Measurements from ENCODE around the gene CLSTN1. TPM values are rescaled to one million over a fixed set of nuclear protein-coding genes. Genes with fewer than 3 reads are reported as not detected.

CLSTN1 gene
- total and polyA plus RNA-seq, 10 of the 15 experiments (the other 5 are each of a cell fraction or from before 2014, with no cell fraction given) = 2.7 to 64.4 (median 23.2) TPM

- TF ChIP-seq SIN3A (IDR thresholded peaks at IDR 0.05; ENCODE audit: low read depth, low read length) (no peak), STAT1 (conservative IDR thresholded peaks at IDR 0.05) (no peak), TCF7 (IDR thresholded peaks at IDR 0.05; ENCODE audit: borderline replicate concordance) (no peak), TCF3 (IDR thresholded peaks at IDR 0.05; ENCODE audit: borderline replicate concordance, insufficient read depth, low read depth, low read length) (no peak), ZNF274 (IDR thresholded peaks at IDR 0.05; ENCODE audit: insufficient read depth, insufficient read length) (no peak), PAX8 (IDR thresholded peaks at IDR 0.05) (no peak)
- TF ChIP-seq, protein P1, sequence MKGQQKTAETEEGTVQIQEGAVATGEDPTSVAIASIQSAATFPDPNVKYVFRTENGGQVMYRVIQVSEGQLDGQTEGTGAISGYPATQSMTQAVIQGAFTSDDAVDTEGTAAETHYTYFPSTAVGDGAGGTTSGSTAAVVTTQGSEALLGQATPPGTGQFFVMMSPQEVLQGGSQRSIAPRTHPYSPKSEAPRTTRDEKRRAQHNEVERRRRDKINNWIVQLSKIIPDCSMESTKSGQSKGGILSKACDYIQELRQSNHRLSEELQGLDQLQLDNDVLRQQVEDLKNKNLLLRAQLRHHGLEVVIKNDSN (IDR thresholded peaks at IDR 0.05; ENCODE audit: borderline replicate concordance, extremely low read length, insufficient read depth, low read depth, low read length) = no peak
These were observed 65.1 kb downstream of the CLSTN1 start (continued) for GRCh38 chr1:9758559-9759121.

DNA sequence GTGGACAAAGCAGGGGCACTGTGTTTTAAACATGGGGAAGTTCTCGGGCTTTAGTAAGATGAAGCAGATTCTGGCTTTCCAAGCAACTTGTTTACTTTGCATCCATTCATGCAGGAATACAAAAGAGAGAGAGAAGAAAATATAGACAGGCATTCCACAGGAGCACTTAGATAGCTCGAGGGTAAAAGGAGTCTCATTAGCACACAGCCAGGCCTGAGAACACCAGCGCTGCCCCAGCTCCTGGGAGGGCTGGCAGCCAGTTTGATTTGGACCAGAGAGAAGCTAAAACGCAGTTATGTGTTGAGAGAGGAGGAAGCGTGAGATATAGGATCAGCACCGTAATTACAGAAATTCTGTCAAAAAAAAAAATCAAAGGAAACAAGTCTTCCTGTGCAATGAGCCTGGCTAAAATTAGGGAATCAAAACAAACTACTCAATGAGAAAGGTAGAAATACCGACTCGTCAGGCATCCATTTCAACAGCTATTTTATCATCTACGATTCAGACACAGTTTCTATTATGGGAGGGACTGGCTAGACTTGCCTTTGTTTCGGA, 68.2 kb downstream of the CLSTN1 start:
- TF ChIP-seq BACH1 (IDR thresholded peaks at IDR 0.05; ENCODE audit: borderline replicate concordance) (no peak), CHD2 (IDR thresholded peaks at IDR 0.05; ENCODE audit: borderline replicate concordance, low read depth, low read length) (no peak), TAF1 (IDR thresholded peaks at IDR 0.05; ENCODE audit: borderline replicate concordance, low read depth, low read length) (no peak), E2F8 (IDR thresholded peaks at IDR 0.05; ENCODE audit: low read depth, partially characterized antibody) (no peak)
- TF ChIP-seq, protein P2, sequence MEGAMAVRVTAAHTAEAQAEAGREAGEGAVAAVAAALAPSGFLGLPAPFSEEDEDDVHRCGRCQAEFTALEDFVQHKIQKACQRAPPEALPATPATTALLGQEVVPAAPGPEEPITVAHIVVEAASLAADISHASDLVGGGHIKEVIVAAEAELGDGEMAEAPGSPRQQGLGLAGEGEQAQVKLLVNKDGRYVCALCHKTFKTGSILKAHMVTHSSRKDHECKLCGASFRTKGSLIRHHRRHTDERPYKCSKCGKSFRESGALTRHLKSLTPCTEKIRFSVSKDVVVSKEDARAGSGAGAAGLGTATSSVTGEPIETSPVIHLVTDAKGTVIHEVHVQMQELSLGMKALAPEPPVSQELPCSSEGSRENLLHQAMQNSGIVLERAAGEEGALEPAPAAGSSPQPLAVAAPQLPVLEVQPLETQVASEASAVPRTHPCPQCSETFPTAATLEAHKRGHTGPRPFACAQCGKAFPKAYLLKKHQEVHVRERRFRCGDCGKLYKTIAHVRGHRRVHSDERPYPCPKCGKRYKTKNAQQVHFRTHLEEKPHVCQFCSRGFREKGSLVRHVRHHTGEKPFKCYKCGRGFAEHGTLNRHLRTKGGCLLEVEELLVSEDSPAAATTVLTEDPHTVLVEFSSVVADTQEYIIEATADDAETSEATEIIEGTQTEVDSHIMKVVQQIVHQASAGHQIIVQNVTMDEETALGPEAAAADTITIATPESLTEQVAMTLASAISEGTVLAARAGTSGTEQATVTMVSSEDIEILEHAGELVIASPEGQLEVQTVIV (IDR thresholded peaks at IDR 0.05; ENCODE audit: borderline replicate concordance, partially characterized antibody) = no peak
- POLR2A ChIA-PET = interaction anchor here (0.8 kb wide), 1 partner anchor 23 kb away, joined by 3 read pairs; no protein-coding TSS in a partner anchor
- Histone ChIP-seq H3K4me1 (ENCODE audit: control insufficient read depth, insufficient read depth, low read length) (no peaks in the 10 kb centered on the region), H3K27me3 (replicated peaks in 1 of 2; ENCODE audit: control insufficient read depth in 2 of 2, insufficient read depth in 2 of 2, low read length in 1 of 2) (no peaks in the 10 kb centered on the region), H2AFZ (ENCODE audit: control insufficient read depth, low read depth, low read length) (no peak overlapping the region), H4K20me1 (ENCODE audit: control insufficient read depth, insufficient read depth) (no peaks in the 10 kb centered on the region), H3K4me2 (ENCODE audit: control insufficient read depth, insufficient read depth) (no peak overlapping the region), H3K36me3 (ENCODE audit: control insufficient read depth in 2 of 2, insufficient read depth in 2 of 2, low read length in 1 of 2) (peaks cover 3 to 15% of the 10 kb centered on the region in 2 experiments), H3K79me2 (ENCODE audit: control insufficient read depth, insufficient read depth, low read length) (no peaks in the 10 kb centered on the region), H3K9me3 (replicated peaks; ENCODE audit: control insufficient read depth, insufficient read depth, low read length) (no peaks in the 10 kb centered on the region), H3K27ac (ENCODE audit: control insufficient read depth, insufficient read depth) (no peak overlapping the region), H3K4me3 (no peak overlapping the region), H3K9ac (ENCODE audit: control insufficient read depth, insufficient read depth, low read length) (no peak overlapping the region)
- RAD21 ChIA-PET (ENCODE audit: unreplicated experiment) = interaction anchor here (0.6 kb wide), 1 partner anchor 56 kb away, joined by 5 read pairs; no protein-coding TSS in a partner anchor
- in situ Hi-C loops (cut with MboI) = no loop called here
- no peak for ATAC-seq
- no TSS peak for BruUV-seq (replicated peaks)
- no peak for DNase-seq (ENCODE audit: low read depth, low spot score)
- 87% methylated on average over 10 of the region's 10 CpGs for WGBS (ENCODE audit: insufficient coverage, insufficient replicate concordance, low lambda C conversion rate, missing lambda C conversion rate)
- SMC1A ChIA-PET (ENCODE audit: uncharacterized antibody, unreplicated experiment) = no interaction called here
- CTCF ChIA-PET = no interaction called here
- no peak for FAIRE-seq
- intact Hi-C loops (cut with micrococcal nuclease; ENCODE audit: unreplicated experiment) = no loop called here
